SK-MEL-5 (cell line): ENCODE results near the gene STAMBPL1. TPM values are rescaled to one million over a fixed set of nuclear protein-coding genes. Genes with fewer than 3 reads are reported as not detected.
"Not testable (repeated sequence)": the region's sequence is repeated elsewhere in the genome, so short reads cannot be mapped to it uniquely, and the experiment has no call there.

Source experiments
- DNase-seq: peaks from one replicate; pipeline ENCODE4 v3.0.0-alpha.2; 2016; ENCODE audit warnings: low read depth, low spot score
- in situ Hi-C: cut with HindIII; loops from 2 replicates; pipeline ENCODE4 v1.10.0; 2016; ENCODE audit warnings: low sequenced_read_pairs, high pct_unique_total_duplicates, low pct_unique_long_range_greater_than_20kb
- total RNA-seq: library from RNA; depleted of rRNA; stranded (reverse); fragments of >200 nt; shearing (Covaris generic); gene quantifications from 2 replicates; pipeline ENCODE4 v1.2.3, GENCODE V29; 2014

The STAMBPL1 gene
- total RNA-seq, 1 experiment from 2014 or later = 8.4 TPM

GRCh38 chr10:88882646-88883447 lies 2.8 kb downstream of the STAMBPL1 start:
- in situ Hi-C loops = not testable (repeated sequence)

DNA sequence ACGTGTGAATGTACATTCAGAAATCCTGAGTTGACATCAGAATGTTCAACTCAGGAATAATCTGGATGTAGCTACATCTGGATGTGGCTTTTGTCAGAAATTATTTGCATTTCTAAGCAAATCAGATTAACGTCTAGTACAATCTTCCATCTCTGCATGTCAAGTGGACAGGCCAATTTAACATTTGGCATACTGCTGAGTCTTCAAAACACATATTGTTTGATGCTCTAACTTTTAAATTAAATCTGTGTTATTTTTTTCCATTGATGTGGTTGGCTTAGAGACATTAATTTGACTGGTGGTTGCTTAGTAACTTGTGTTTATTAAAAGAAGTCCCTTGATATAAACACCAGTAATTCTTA lies 3.4 kb downstream of the STAMBPL1 start:
- no peak for DNase-seq
- in situ Hi-C loops = no loop called here

More at GRCh38 chr10:88882646-88883447, 2.8 kb downstream of the STAMBPL1 start:
- not testable (repeated sequence) for DNase-seq

GRCh38 chr10:88886557-88886956 lies 6.5 kb downstream of the STAMBPL1 start:
- DNase-seq = no peak
- in situ Hi-C loops = no loop called here

- in situ Hi-C loops = no loop called here
- DNase-seq = no peak
Measured at GRCh38 chr10:88888810-88889445, 8.9 kb downstream of the STAMBPL1 start.

DNA sequence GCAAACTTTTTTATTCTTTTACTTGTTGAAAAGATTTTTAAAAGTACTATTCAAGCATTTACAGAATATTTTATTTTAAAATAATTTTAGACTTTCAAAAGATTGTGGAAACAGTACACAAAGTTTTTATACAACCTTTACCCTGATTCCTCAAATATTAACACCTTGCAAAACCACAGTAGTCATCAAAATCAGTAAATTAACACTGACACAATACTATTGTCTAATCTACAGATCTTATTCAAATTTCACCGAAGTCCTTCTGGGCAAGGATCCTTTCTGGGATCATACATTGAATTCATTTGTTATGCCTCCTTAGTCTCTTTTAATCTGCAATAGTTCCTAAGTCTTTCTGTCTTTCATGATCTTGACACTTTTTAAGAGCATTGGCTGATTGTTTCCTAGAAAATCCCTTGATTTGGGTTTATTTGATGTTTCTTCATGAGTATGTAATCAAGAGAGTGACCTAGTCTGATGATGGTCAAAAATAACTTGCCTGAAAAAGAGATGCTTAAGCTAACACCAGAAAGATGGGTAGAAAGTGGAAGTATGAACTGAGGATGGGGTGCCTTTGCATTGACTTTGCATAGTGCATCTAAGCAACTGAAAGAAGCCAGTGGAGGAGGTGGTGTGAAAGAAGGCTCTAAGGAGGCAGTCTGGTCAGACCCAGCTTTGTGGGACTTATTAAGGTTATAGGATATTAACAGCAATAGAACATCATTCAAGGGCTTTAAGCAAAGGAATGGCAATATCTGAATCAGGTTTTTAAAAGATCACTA lies 9.7 kb downstream of the STAMBPL1 start:
- in situ Hi-C loops = no loop called here
- no peak for DNase-seq

- DNase-seq = no peak
- in situ Hi-C loops = no loop called here
Measured at GRCh38 chr10:88890681-88891381, 10.8 kb downstream of the STAMBPL1 start.

DNA sequence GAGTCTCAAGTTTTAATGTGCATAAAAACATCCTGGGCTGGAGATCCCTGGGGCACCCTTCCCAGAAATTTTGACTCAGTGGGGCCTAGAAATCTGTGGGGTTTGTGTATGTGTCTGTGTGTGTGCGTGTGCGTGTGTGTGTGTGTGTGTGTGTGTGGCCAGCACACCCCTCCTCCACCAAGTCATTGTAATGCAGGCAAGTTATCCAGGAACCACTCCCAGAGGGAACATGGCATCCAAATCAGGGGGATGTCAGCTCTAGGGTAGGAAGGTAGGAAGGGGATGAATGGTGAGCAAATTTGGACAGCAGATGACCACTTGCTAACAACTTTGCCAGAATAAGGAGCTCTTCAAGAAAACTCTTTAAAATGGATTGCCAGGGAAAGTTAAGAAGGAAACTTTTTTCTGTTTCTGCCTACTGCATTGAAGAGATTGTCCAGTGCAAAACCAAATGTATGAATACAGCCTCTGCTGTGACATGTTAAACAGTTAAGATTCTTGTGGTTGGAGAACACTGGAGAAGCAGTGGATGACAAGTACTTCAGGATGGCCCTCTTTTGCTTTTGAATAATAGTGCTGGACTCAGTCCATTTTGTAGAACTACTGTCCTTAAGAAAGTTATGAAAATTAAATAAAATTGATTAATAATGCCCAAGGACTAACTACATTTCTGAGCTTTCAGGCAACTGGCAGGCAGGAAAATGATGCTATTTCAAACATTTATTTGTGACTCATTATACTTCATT lies 12.3 kb downstream of the STAMBPL1 start:
- no peak for DNase-seq

GRCh38 chr10:88893611-88894010 lies 13.6 kb downstream of the STAMBPL1 start:
- no peak for DNase-seq
- in situ Hi-C loops = no loop called here

More for the DNA sequence above, 12.3 kb downstream of the STAMBPL1 start:
- in situ Hi-C loops = no loop called here

DNA sequence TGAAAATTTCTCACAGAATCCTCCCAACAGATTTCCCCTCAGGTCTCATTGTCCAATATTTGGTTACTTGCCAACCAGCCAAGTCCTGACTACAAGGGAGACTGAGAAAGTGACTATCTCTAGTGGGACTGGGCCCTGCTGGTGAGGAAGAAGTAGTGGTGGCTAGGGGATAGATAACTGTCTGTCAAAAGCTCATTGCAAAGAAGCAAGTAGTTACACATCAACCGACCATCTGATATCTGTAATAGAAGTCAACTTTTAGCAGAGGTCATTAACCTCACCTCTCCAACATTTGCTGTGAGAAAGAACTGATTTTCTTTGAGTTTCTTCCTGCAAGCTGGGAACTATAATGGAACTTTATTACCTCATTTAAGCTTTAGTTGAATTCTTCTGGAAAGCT lies 15.2 kb downstream of the STAMBPL1 start:
- in situ Hi-C loops = no loop called here
- no peak for DNase-seq

DNA sequence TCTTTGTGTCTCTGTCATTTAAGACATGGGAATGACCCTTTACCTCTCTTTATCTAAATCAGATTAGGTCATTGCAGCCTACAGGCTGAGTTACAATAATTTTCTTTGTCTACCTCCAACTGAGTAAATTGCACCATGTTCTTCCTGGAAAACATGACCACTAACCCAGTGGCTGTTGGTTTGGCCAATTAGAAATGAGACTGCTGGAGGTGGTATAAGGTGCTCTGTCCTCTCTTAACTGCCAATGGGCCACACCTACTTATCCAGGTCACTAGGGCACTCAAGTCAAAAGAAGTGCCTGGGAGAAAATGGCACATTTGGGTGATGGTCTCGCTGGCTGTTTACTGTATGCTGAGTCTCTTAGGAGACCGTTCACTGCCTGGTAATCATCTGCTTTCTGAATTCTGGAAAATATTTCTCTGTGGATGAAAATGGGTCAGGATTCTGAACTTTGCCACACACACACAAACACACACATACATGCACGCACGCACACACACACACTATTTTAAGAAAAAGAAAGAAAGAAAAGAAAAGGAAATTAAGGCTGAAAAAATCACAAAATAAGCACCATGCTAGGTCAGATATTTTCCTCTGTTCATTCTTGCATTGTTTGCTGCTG lies 16.4 kb downstream of the STAMBPL1 start:
- DNase-seq = peak; percentile 44
- in situ Hi-C loops = no loop called here

GRCh38 chr10:88896994-88897853 lies 17.2 kb downstream of the STAMBPL1 start:
- in situ Hi-C loops = no loop called here
- DNase-seq = peak; percentile 33

- in situ Hi-C loops = no loop called here
- DNase-seq = no peak
Measured at GRCh38 chr10:88898727-88899126, 18.7 kb downstream of the STAMBPL1 start.

DNA sequence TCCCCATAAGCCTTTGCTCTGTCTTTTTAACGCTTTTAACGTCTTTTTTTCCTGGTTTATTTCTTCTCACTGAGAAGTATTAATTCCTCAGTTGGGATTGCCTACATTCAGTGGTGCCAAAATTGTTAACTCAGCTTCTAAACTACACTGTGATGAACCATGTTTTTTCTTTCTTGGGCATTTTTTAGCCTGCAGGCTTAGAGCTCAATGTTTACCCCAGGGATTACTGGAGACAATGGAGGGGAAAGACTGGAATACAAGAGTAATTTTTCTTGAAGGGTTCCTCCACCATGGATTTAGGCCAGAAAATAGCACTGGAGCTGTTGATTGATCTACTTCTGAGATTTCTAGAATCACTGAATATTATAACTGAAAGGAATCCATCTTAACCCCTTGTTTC lies 19.8 kb downstream of the STAMBPL1 start:
- in situ Hi-C loops = no loop called here
- no peak for DNase-seq

GRCh38 chr10:88901206-88901983 lies 21.4 kb downstream of the STAMBPL1 start:
- no peak for DNase-seq

GRCh38 chr10:88901984-88902789 lies 22.1 kb downstream of the STAMBPL1 start:
- in situ Hi-C loops = no loop called here
- DNase-seq = no peak

More at GRCh38 chr10:88901206-88901983, 21.4 kb downstream of the STAMBPL1 start:
- in situ Hi-C loops = no loop called here
